GM19452 (cell line): Measurements from ENCODE around the gene CYP1B1.
"Not testable (repeated sequence)": the region's sequence is repeated elsewhere in the genome, so short reads cannot be mapped to it uniquely, and the experiment has no call there.

Experiments
- ATAC-seq: cut with Tn5 transposase; IDR thresholded peaks from one replicate; pipeline ENCODE4 v1.9.1; 2021; ENCODE audit not compliant: unreplicated experiment

Gene CYP1B1

DNA sequence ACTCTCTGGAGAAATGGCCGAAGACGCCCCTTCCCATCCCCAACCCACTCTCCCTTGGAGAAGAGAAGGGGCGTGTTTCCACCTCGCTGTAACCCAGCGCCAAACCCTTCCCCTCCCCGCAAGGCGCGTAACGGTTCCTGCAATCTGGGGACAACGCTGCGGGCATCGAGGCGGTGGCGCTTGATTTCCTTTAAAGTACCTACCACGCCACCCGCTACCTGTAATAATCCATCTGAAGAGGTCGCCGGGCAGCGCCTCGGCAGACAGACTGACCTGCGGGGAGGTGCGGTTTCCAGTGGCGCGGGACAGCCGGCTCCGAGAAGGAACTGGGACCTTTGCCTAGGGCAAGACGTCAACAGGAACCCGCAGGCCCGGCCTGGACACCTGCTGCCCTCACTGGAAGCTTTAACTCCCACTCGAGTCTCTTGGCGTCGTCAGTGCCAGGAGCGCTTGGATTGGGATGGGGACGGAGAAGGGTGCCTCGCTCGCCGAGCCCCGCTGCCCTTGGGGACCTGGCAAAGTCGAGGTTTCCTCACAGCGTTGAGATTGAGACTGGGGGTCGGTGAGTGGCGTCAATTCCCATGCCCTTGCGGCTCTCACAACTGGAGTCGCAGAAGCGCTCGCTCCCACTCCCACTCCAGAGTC is at the start of gene CYP1B1:
CYP1B1 (minus strand) TSS at position 645 of the 645 bp plus-strand sequence. CDS start 763 bp downstream, outside the sequence.
- no peak for ATAC-seq

DNA sequence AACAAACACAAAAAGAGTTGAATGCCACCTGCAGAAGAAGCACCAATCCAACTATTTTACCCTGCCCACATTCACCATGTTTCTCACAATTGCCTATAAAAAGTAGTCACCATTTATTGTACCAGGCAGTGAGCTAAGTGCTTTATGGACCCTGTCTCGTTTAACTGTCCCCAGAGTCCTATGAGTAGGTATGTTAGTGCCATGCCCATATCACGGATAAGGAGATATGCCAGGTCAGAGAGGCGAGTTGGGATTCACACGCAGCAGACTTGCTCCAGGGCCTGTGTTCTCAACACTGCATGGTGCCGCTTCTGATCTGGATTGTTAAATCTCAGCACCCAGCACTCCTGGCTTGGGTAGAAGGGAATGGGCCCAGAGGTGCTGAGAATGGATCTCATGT is 49.1 kb upstream of the CYP1B1 start:
- no peak for ATAC-seq

GRCh38 chr2:38123911-38124310 is 48.0 kb upstream of the CYP1B1 start:
- ATAC-seq = no peak

DNA sequence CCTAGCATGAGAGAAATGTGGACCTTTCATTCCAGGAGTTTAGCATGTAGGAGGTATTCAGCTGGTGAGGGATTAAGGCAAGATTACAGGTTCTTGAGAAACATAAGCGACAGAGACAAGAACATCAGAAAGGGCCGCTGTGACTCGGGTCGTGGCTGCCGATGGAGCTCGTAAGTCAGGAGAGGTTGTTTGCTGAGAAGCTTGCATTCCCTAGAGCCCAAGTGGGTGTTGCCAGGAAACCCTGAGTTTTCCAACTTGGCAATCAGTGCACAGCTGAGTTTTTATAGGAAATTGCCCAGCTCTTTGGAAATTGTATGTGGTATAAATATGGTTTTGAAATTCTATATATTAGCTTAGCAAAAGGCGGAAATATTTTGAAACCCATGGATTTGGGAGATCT is 46.4 kb upstream of the CYP1B1 start:
- ATAC-seq = no peak

DNA sequence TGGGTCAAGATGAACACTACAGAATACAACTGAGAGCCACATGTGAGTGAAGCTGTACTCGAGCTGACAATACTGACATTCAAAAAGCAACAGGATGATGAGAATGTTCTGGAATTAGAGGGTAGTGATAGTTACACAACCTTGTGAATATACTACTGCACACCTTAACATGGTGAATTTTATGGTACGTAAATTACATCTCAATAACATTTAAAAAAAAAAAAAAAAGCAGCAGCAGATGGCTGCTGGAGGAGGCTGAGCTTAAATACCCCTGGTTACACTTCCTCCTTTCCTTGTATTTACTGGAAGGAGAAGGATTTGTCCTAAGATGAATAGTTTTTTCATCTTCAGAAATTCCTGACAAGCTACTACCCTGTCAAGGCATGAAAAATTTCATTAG is 45.5 kb upstream of the CYP1B1 start:
- no peak for ATAC-seq

DNA sequence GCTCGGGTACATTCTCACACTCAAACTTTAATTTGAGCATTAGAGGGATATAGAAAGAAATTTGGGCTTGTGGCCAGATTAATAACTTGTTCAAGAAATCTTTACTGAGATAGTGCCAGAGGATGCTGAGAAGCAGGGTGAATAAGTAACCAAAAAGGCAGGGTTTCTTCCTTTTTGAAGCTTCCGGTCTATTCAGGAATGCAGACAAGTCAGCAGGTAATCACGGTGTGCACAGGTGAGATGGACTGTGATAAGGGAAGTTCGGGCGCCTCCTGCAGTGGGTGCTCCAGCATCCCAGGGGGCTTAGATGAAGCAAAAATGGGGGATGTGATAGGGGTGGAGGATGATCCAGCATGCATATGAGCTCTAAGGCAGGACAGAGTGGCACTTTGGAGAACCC is 44.9 kb upstream of the CYP1B1 start:
- no peak for ATAC-seq

DNA sequence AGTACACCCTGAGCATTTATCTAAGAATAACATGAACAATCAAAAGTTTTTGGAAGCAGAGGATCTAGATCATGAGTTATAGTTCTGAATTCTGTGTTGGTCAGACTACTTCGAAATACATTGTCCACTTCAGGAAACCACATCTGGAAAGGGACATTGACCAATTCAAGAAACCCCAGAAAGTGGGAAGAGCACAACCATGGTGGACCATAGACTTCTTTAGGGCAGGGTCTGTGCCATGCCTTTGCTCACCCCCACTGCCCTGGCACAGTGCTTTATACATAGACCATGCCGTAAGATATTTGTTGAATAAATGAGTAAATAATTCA is 44.3 kb upstream of the CYP1B1 start:
- ATAC-seq = no peak

GRCh38 chr2:38116762-38117161 is 40.8 kb upstream of the CYP1B1 start:
- no peak for ATAC-seq

DNA sequence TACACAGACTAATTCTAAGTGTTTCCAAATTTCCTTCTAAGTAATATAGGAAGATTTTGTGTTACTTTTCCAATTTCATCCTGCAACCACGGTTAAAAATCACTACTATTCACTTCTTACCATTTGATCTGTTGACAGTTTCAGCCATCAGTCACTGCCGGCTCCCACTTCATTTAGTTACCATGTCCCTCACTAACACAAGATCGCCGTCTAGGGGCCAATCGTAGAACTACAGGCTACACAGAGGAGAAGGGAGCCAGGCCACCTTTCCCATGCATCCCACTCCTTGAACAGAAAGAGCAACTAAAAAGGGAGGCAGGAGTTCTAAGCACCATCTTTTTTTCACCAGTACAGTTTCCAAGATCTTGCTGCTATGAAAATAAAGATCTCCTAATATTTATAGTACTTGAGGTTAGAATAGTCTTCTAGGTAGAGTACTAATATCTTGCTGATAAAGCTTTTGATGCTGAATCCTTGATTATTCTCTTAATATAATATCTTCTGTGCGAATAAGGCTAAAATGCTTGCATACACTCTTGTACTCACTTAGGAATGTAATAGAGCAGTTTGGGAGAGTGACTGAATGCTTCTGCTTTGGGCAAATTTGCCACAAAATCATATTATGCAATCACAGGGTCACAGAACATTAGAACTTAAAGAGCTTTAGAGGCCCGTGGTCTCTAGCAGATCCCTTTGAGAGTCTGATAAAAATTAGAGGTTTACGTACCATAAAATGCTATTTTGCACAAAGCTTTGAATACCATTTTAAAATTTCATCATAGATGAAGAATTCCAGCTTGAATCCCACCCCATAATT is 39.5 kb upstream of the CYP1B1 start:
- peak; percentile 60 for ATAC-seq

DNA sequence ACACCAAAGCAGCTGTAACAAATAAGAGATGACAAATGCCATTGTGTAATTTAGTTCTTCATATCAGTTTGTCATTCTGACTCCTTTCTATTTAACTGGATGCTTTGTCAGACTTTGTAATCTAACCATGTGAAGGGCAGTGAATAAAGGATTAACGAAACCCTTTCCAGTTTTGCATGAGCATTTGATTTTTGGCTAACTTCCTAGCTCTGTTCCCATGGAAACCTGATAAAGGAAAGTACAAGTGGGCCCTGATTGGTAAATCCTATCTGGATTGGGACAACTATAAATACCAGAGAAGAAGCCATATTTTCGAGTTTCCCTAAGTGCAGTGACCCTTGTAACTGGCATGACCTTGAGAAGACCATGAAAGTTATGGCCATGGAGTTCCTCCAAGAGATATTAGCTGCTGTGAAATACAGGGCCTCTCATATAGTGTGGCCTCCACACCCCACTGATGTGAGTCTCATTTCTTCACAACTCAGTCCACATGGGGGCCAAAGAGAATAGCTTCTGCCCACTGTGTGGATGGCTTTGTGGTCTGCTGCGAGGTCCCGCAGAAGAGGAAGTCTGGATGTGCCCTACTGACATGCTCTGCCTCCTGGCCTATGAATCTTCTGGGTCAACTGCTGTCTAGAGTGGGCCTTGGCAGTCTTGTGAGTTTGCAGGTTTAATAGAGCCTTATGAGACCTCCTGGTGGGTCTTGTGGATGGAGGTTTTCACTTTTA is 38.2 kb upstream of the CYP1B1 start:
- ATAC-seq = no peak

DNA sequence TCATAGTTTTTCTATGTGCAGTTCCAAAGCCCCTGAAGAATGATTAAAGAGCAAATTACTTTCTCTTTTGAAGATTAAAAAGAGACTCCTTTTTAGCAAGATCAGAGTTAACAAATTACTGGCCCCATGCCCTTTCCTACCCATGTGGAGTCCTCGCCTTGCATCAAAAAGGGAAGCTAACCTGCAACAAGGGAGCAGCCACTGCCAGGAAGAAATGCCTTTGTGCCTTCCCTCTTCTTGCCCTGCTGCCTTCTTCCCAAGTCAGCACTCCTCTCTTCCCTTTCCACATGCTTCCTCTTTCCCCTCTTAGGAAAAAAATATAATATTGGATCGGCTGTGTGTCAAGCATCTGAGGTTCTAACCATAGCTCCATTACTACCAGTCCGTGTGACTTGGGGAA is 37.1 kb upstream of the CYP1B1 start:
- ATAC-seq = no peak

DNA sequence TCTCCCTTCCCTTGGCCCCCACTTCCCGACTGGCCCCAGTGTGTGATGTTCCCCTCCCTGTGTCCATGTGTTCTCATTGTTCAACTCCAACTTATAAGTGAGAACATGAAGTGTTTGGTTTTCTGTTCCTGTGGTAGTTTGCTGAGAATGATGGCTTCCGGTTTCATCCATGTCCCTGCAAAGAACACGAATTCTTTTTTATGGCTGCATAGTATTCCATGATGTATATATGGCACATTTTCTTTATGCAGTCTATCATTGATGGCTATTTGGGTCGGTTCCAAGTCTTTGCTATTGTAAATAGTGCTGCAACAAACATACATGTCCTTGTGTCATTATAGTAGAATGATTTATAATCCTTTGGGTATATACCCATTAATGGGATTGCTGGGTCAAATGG is 35.4 kb upstream of the CYP1B1 start:
- ATAC-seq = not testable (repeated sequence)

DNA sequence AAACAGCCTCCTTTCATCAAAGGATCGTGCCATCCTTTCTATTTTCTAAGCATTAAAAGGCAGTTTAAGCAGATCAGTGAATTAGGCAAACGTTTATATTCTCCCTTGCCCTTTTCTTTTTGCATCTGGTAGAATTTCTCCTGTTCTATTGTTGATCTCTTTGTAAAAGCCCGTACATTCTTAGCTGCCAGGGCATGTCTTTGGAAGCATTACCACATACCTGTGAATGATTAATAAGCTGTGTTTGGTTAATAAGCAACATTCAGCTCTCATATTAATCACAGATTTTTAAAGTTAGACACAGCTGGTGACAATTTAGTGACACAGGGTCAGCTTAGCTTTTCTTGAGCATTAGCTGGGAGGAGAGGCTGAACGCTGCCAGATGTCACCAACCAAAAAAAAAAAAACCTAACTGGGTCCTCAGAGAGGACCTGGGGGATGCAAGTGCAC is 33.8 kb upstream of the CYP1B1 start:
- peak; percentile 57 for ATAC-seq

DNA sequence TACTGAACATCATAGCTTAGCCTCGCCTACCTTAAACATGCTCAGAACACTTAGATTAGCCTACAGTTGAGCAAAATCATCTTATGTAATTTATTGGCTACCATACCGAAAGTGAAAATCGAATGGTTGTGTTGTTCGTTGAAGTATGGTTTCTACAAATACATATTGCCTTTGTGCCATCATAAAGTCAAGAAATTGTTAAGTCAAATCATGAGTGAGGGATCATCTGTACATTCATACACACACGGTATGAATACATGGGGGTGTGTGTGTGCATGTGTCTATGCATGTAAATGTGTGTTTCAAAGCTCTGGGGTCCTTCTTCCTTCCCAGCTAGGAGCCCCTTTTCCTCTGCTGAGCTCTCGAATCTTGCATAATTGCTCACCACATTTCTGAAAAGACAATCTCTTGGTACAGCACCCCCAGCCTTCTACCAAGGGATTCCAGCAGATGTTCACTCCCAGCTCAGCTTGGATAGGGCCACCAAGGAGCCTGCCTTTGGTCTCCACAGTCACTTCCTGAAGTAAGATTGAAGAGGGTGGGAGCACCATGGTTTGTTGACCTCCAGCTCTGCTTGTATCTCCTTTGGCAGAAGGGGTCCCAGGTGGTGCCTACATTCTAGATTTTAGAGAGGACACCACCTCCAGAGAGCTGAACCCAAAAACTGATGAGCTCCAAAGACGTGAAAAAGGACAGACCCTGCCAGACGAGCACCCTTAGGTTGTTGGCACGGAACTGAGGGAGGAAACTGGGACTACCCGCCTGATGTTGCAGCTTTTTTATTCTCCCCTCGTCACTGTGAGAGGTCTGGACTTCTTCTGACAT is 33.2 kb upstream of the CYP1B1 start:
- peak; percentile 37 for ATAC-seq

- no peak for ATAC-seq
Observed at GRCh38 chr2:38107738-38108410, 31.9 kb upstream of the CYP1B1 start.

GRCh38 chr2:38106405-38107094 is 30.6 kb upstream of the CYP1B1 start:
- ATAC-seq = no peak

DNA sequence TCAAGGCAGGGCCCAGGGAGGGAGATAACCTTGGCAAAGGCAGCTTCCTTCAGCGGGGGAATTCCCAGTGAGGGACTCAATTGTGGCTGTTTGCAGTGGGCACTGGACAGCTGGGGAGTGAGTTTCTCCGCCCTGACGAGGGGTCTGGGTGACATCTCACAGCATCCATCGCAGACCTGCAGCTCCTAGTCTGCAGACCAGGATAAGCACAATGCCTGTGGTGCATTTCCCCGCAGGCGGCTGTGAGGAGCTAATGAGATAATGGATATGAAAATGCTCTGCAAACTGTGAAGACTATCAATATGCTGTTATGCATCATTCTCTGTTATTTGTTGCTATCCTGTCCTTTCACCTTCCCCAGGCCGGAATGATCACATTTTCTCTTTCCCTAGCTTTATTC is 30.0 kb upstream of the CYP1B1 start:
- ATAC-seq = no peak

DNA sequence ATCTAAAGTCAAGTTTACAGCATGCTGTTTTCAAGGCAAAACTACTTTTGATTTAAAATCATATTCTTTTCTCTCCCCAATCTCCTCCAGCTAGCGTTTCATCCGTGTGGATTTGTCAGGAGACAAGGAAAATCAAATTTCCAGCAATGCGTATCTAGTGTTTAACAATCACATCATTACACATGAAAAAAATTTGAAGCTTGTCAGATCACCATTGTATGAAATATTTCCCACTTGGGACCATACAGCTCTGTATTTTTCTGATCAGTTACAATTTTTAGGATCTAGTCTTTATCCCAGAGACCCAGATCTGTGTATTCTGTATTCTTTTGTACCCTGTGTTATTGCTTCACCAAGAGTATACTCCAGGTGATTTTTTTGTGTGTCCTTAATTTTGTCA is 28.6 kb upstream of the CYP1B1 start:
- no peak for ATAC-seq

GRCh38 chr2:38100328-38100727 is 24.4 kb upstream of the CYP1B1 start:
- no peak for ATAC-seq
